Neural cell (in vitro differentiated cells): ENCODE data around the gene SARS2. TPM values are rescaled to one million over a fixed set of nuclear protein-coding genes. Genes with fewer than 3 reads are reported as not detected.
"Not testable (repeated sequence)": the region's sequence is repeated elsewhere in the genome, so short reads cannot be mapped to it uniquely, and the experiment has no call there.

Experiments
- H2AFZ ChIP-seq: fragments of 200-600, 300-800 bp; sonication (generic), shearing (Covaris generic); 2 replicates; pipeline ENCODE4 v1.6.0; 2014; ENCODE audit warnings: low read depth, mild to moderate bottlenecking, antibody characterized with exemption, low read length, moderate library complexity
- H3F3A ChIP-seq: fragments of 200-600 bp; shearing (Covaris generic); 2 replicates; pipeline ENCODE4 v1.6.1; 2016; ENCODE audit warnings: mild to moderate bottlenecking, moderate library complexity, mixed read lengths, antibody characterized with exemption, low read length; ENCODE audit not compliant: insufficient read depth, poor library complexity, severe bottlenecking
- H3K27ac ChIP-seq: fragments of 200-600, 300-800 bp; sonication (generic), shearing (Covaris generic); 2 replicates; pipeline ENCODE4 v1.5.1; 2014; ENCODE audit warnings: mild to moderate bottlenecking, low read length, moderate library complexity
- H3K27me3 ChIP-seq: fragments of 300-800, 200-600 bp; sonication (generic), shearing (Covaris generic); 2 replicates; pipeline ENCODE4 v1.6.0; 2014; ENCODE audit warnings: mild to moderate bottlenecking, low read depth, low read length, moderate library complexity; ENCODE audit not compliant: insufficient read depth
- H3K36me3 ChIP-seq: fragments of 300-800, 200-600 bp; sonication (generic), shearing (Covaris generic); 2 replicates; pipeline ENCODE4 v1.5.1; 2014; ENCODE audit warnings: mild to moderate bottlenecking, antibody characterized with exemption, low read length, moderate library complexity; ENCODE audit not compliant: insufficient read depth
- H3K4me2 ChIP-seq: fragments of 300-800, 200-600 bp; sonication (generic), shearing (Covaris generic); 2 replicates; pipeline ENCODE4 v1.6.0; 2014; ENCODE audit warnings: mild to moderate bottlenecking, low read length
- H3K4me3 ChIP-seq: fragments of 300-800, 200-600 bp; sonication (generic), shearing (Covaris generic); 2 replicates; pipeline ENCODE4 v1.5.1; 2014; ENCODE audit warnings: mild to moderate bottlenecking, low read length, moderate library complexity
- H3K79me2 ChIP-seq: fragments of 200-600 bp; shearing (Covaris generic); replicated peaks from 2 replicates; pipeline ENCODE4 v1.6.0; 2014; ENCODE audit warnings: mild to moderate bottlenecking, low read length, moderate library complexity; ENCODE audit not compliant: insufficient read depth
- H3K9ac ChIP-seq: fragments of 300-800, 200-600 bp; sonication (generic), shearing (Covaris generic); 2 replicates; pipeline ENCODE4 v1.6.1; 2016; ENCODE audit warnings: mild to moderate bottlenecking, low read length, mixed read lengths
- H3K9me2 ChIP-seq: fragments of 200-600 bp; shearing (Covaris generic); 2 replicates; pipeline ENCODE4 v1.6.1; 2016; ENCODE audit warnings: mild to moderate bottlenecking, low read length, mixed read lengths; ENCODE audit not compliant: insufficient read depth
- H3K9me3 ChIP-seq: fragments of 200-600, 300-800 bp; sonication (generic), shearing (Covaris generic); 2 replicates; pipeline ENCODE4 v1.6.1; 2016; ENCODE audit warnings: mild to moderate bottlenecking, mixed run types, low read length, moderate library complexity, mixed read lengths
- H4K20me1 ChIP-seq: fragments of 200-600 bp; shearing (Covaris generic); 2 replicates; pipeline ENCODE4 v1.6.1; 2016; ENCODE audit warnings: mild to moderate bottlenecking, mixed run types; ENCODE audit not compliant: insufficient read depth
- CTCF ChIP-seq: fragments of 450-650 bp; IDR thresholded peaks from 2 replicates; pipeline ENCODE4 v1.5.1; 2014; ENCODE audit warnings: antibody characterized with exemption, mild to moderate bottlenecking, moderate library complexity; ENCODE audit not compliant: poor library complexity, severe bottlenecking
- EP300 ChIP-seq: fragments of 450-650 bp; conservative IDR thresholded peaks from 2 replicates; pipeline ENCODE4 v1.6.1; 2014; ENCODE audit warnings: antibody characterized with exemption, mild to moderate bottlenecking, moderate library complexity; ENCODE audit not compliant: poor library complexity, severe bottlenecking
- EZH2 ChIP-seq: fragments of 200-600, 300-800 bp; shearing (Covaris generic), sonication (generic); IDR thresholded peaks from 2 replicates; pipeline ENCODE4 v1.6.1; 2014; ENCODE audit warnings: antibody characterized with exemption, low read length, borderline replicate concordance, mild to moderate bottlenecking; ENCODE audit not compliant: insufficient read depth, poor library complexity, severe bottlenecking
- MXI1 ChIP-seq: fragments of 450-650 bp; conservative IDR thresholded peaks from 2 replicates; pipeline ENCODE4 v1.6.1; 2014; ENCODE audit warnings: antibody characterized with exemption, mild to moderate bottlenecking; ENCODE audit not compliant: poor library complexity, severe bottlenecking
- POLR2AphosphoS5 ChIP-seq: IDR thresholded peaks from 2 replicates; pipeline ENCODE4 v1.6.1; 2012
- RAD21 ChIP-seq: fragments of 450-650 bp; conservative IDR thresholded peaks from 2 replicates; pipeline ENCODE4 v1.6.1; 2014; ENCODE audit warnings: antibody characterized with exemption, mild to moderate bottlenecking, moderate library complexity
- SMC3 ChIP-seq: fragments of 450-650 bp; conservative IDR thresholded peaks from 2 replicates; pipeline ENCODE4 v1.6.1; 2014; ENCODE audit warnings: antibody characterized with exemption, mild to moderate bottlenecking, moderate library complexity; ENCODE audit not compliant: poor library complexity
- TAF1 ChIP-seq: IDR thresholded peaks from 2 replicates; pipeline ENCODE4 v1.6.1; 2012; ENCODE audit warnings: low read depth
- polyA plus RNA-seq: library from polyadenylated mRNA; depleted of rRNA; stranded (reverse); fragments of >200 nt; gene quantifications from 2 replicates; pipeline ENCODE4 v1.2.3, GENCODE V29; 2014
- TF ChIP-seq, protein P1 (sequence below): IDR thresholded peaks from 2 replicates; pipeline ENCODE4 v1.6.1; 2012; ENCODE audit warnings: borderline replicate concordance

The SARS2 gene
- polyA plus RNA-seq, 1 donor from 2014 or later: 14.6 TPM

- not testable (repeated sequence) for H3K9me2 ChIP-seq, H3K9ac ChIP-seq, H2AFZ ChIP-seq, H3K27ac ChIP-seq, H3K27me3 ChIP-seq, H3K4me2 ChIP-seq, H3K36me3 ChIP-seq, H3K9me3 ChIP-seq, H3K79me2 ChIP-seq, H3K4me3 ChIP-seq, H4K20me1 ChIP-seq, H3F3A ChIP-seq
Observed at GRCh38 chr19:38873400-38873799, 57.2 kb downstream of the SARS2 start.

DNA sequence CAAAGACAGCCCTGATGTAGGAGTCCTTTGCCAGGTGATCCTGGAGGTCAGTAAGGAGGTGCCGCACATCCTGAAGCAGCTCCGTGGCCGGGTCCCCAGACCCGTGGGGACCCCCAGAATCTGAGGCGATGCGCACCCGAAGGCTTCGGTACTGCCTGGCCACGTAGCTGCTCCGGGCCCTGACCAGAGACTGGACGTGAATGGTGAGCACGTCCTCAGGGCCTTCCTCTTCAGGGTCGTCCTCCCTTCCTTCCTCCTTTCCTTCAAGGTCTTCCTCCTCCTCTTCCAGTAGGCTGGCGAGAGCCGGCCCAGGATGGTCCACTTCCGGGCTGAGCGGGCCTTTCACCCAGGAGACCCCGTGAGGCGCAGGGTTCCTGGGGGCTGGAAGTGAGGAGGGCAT, 60.0 kb downstream of the SARS2 start:
- Histone ChIP-seq H3K27ac (no peak overlapping the region), H3K79me2 (no peaks in the 10 kb centered on the region), H3K4me2 (no peak overlapping the region), H3K9ac (no peak overlapping the region), H4K20me1 (no peaks in the 10 kb centered on the region), H3F3A (no peaks in the 10 kb centered on the region), H3K4me3 (no peak overlapping the region), H3K9me3 (no peaks in the 10 kb centered on the region), H2AFZ (no peak overlapping the region), H3K27me3 (peaks cover 3% of the 10 kb centered on the region), H3K36me3 (no peaks in the 10 kb centered on the region), H3K9me2 (no peaks in the 10 kb centered on the region)
- no peak for TF ChIP-seq EZH2
- no peak for TF ChIP-seq EP300
- TF ChIP-seq TAF1: no peak
- no peak for TF ChIP-seq CTCF
- TF ChIP-seq POLR2AphosphoS5: no peak
- TF ChIP-seq, protein P1, sequence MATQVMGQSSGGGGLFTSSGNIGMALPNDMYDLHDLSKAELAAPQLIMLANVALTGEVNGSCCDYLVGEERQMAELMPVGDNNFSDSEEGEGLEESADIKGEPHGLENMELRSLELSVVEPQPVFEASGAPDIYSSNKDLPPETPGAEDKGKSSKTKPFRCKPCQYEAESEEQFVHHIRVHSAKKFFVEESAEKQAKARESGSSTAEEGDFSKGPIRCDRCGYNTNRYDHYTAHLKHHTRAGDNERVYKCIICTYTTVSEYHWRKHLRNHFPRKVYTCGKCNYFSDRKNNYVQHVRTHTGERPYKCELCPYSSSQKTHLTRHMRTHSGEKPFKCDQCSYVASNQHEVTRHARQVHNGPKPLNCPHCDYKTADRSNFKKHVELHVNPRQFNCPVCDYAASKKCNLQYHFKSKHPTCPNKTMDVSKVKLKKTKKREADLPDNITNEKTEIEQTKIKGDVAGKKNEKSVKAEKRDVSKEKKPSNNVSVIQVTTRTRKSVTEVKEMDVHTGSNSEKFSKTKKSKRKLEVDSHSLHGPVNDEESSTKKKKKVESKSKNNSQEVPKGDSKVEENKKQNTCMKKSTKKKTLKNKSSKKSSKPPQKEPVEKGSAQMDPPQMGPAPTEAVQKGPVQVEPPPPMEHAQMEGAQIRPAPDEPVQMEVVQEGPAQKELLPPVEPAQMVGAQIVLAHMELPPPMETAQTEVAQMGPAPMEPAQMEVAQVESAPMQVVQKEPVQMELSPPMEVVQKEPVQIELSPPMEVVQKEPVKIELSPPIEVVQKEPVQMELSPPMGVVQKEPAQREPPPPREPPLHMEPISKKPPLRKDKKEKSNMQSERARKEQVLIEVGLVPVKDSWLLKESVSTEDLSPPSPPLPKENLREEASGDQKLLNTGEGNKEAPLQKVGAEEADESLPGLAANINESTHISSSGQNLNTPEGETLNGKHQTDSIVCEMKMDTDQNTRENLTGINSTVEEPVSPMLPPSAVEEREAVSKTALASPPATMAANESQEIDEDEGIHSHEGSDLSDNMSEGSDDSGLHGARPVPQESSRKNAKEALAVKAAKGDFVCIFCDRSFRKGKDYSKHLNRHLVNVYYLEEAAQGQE: no peak
- no peak for TF ChIP-seq RAD21
- TF ChIP-seq MXI1: no peak
- TF ChIP-seq SMC3: no peak
